PC-9 (cell line): ENCODE measurements around the gene MESP1. TPM values are rescaled to one million over a fixed set of nuclear protein-coding genes. Genes with fewer than 3 reads are reported as not detected.

Source experiments
- BruUV-seq: library from RNA; stranded (reverse); fragments of 400-500 nt; replicated peaks from 2 replicates; lab custom pipeline; 2021; lab: Mats Ljungman, UMichigan
- CTCF ChIA-PET: fragments of 300-600 bp; sonication (Branson Sonifier 250); formaldehyde crosslinking; loops from one replicate; lab custom pipeline; 2022; ENCODE audit warnings: antibody characterized with exemption; lab: Charles Lee
- POLR2A ChIA-PET: fragments of 300-600 bp; sonication (Branson Sonifier 250); formaldehyde crosslinking; loops from one replicate; lab custom pipeline; 2022; ENCODE audit warnings: antibody characterized with exemption; ENCODE audit not compliant: unreplicated experiment; lab: Charles Lee
- DNase-seq, 2 experiments: peaks; one replicate each; pipeline versions ENCODE4 v3.0.0 to v3.0.0-alpha.2; 2015 to 2022; ENCODE audit warnings: mixed read lengths in 1 of 2
- H2AFZ ChIP-seq: fragments of 200-600 bp; sonication (generic); 2 replicates; pipeline ENCODE4 v1.8.1; 2017; ENCODE audit warnings: antibody characterized with exemption
- H3F3A ChIP-seq: fragments of 200-600 bp; sonication (generic); 2 replicates; pipeline ENCODE4 v1.8.1; 2017; ENCODE audit warnings: antibody characterized with exemption, mild to moderate bottlenecking, low read depth; ENCODE audit not compliant: insufficient read depth
- H3K27ac ChIP-seq: fragments of 200-600 bp; sonication (generic); 2 replicates; pipeline ENCODE4 v1.6.1; 2016; ENCODE audit warnings: mixed run types
- H3K27me3 ChIP-seq: fragments of 200-600 bp; sonication (generic); 2 replicates; pipeline ENCODE4 v1.6.1; 2016; ENCODE audit warnings: low read depth, mixed run types; ENCODE audit not compliant: insufficient read depth
- H3K36me3 ChIP-seq: fragments of 200-600 bp; sonication (generic); 2 replicates; pipeline ENCODE4 v1.6.1; 2016; ENCODE audit warnings: low read depth, mixed run types
- H3K4me1 ChIP-seq: fragments of 200-600 bp; sonication (generic); replicated peaks from 2 replicates; pipeline ENCODE4 v1.6.1; 2016; ENCODE audit warnings: mixed run types; ENCODE audit not compliant: insufficient read depth
- H3K4me2 ChIP-seq: fragments of 200-600 bp; sonication (generic); 2 replicates; pipeline ENCODE4 v1.6.1; 2017; ENCODE audit warnings: mixed run types
- H3K4me3 ChIP-seq: fragments of 200-600 bp; sonication (generic); 2 replicates; pipeline ENCODE4 v1.6.1; 2016; ENCODE audit warnings: mixed run types
- H3K79me2 ChIP-seq: fragments of 200-600 bp; sonication (generic); 2 replicates; pipeline ENCODE4 v1.6.1; 2017; ENCODE audit warnings: low read depth, mixed run types
- H3K9me2 ChIP-seq: fragments of 200-600 bp; sonication (generic); 2 replicates; pipeline ENCODE4 v1.8.1; 2017; ENCODE audit warnings: mild to moderate bottlenecking; ENCODE audit not compliant: insufficient read depth
- H3K9me3 ChIP-seq: fragments of 200-600 bp; sonication (generic); 2 replicates; pipeline ENCODE4 v1.8.1; 2016; ENCODE audit warnings: low read depth; ENCODE audit not compliant: insufficient read depth
- H4K20me1 ChIP-seq: fragments of 200-600 bp; sonication (generic); 2 replicates; pipeline ENCODE4 v1.8.1; 2017; ENCODE audit not compliant: insufficient read depth
- CTCF ChIP-seq: fragments of 200-600 bp; sonication (generic); conservative IDR thresholded peaks from 2 replicates; pipeline ENCODE4 v1.6.1; 2017; ENCODE audit warnings: mixed run types, antibody characterized with exemption, mild to moderate bottlenecking, moderate library complexity
- EZH2 ChIP-seq: fragments of 200-600 bp; sonication (generic); IDR thresholded peaks from 2 replicates; pipeline ENCODE4 v1.8.0; 2017; ENCODE audit warnings: antibody characterized with exemption, low read depth
- intact Hi-C: fragments of 100-400 bp; cut with micrococcal nuclease; formaldehyde crosslinking; loops from one replicate; pipeline ENCODE4 v1.10.0; 2022; ENCODE audit not compliant: unreplicated experiment
- total RNA-seq: library from RNA; stranded (reverse); gene quantifications from 2 replicates; pipeline ENCODE4 v1.2.3, GENCODE V29; 2021

MESP1 gene
- total RNA-seq, 1 experiment from 2014 or later, result 8.5 TPM

GRCh38 chr15:89775815-89776214 lies 24.8 kb upstream of the MESP1 start:
- no peak overlapping the region; the same call in 1 of the 2 replicates for H3K4me2 ChIP-seq
- CTCF ChIA-PET, result interaction anchor here (0.6 kb wide), 1 partner anchor 98 kb away, joined by 3 read pairs; no protein-coding TSS in a partner anchor
- intact Hi-C loops, result no loop called here
- peaks cover 29% of the 10 kb centered on the region for H3F3A ChIP-seq
- no peaks in the 10 kb centered on the region for H4K20me1 ChIP-seq
- H3K9me2 ChIP-seq, result no peaks in the 10 kb centered on the region
- BruUV-seq, result no TSS peak
- no peak overlapping the region for H3K27ac ChIP-seq
- H3K27me3 ChIP-seq, result no peaks in the 10 kb centered on the region
- no peaks in the 10 kb centered on the region for H3K9me3 ChIP-seq
- H3K79me2 ChIP-seq, result no peaks in the 10 kb centered on the region
- H3K4me3 ChIP-seq, result no peak overlapping the region
- no peak for DNase-seq
- TF ChIP-seq CTCF (no peak), EZH2 (no peak)
- POLR2A ChIA-PET, result no interaction called here
- no peaks in the 10 kb centered on the region for H3K36me3 ChIP-seq
- H2AFZ ChIP-seq, result no peak overlapping the region
- H3K4me1 ChIP-seq, result peaks cover 33% of the 10 kb centered on the region

GRCh38 chr15:89774492-89774891 lies 23.4 kb upstream of the MESP1 start:
- Histone ChIP-seq H3K9me2 (no peaks in the 10 kb centered on the region), H3K79me2 (no peaks in the 10 kb centered on the region), H3K4me3 (no peak overlapping the region), H4K20me1 (no peaks in the 10 kb centered on the region), H3K4me2 (no peak overlapping the region), H3K27ac (no peak overlapping the region), H3K36me3 (no peaks in the 10 kb centered on the region), H3K27me3 (no peaks in the 10 kb centered on the region), H3F3A (peaks cover 17% of the 10 kb centered on the region; the same call in 1 of the 2 replicates), H3K9me3 (no peaks in the 10 kb centered on the region), H2AFZ (no peak overlapping the region), H3K4me1 (peaks cover 34% of the 10 kb centered on the region)
- TF ChIP-seq EZH2 (no peak), CTCF (no peak)
- ChIA-PET CTCF (no interaction called here), POLR2A (no interaction called here)
- DNase-seq, result no peak
- no TSS peak for BruUV-seq
- intact Hi-C loops, result no loop called here

- no peak overlapping the region for H2AFZ ChIP-seq
- TF ChIP-seq EZH2 (no peak), CTCF (peak; percentile 66)
- H3F3A ChIP-seq, result peaks cover 21% of the 10 kb centered on the region
- intact Hi-C loops, result no loop called here
- no peaks in the 10 kb centered on the region for H3K9me3 ChIP-seq
- peak overlapping the region; percentile 47 for H3K27ac ChIP-seq
- no peak overlapping the region for H3K4me2 ChIP-seq
- POLR2A ChIA-PET, result no interaction called here
- no peaks in the 10 kb centered on the region for H3K27me3 ChIP-seq
- DNase-seq, result peak in 1 of 2 experiments; percentile 50
- CTCF ChIA-PET, result interaction anchor here (0.6 to 0.7 kb wide), 2 partner anchors 12 to 101 kb away, joined by 3 to 5 read pairs; no protein-coding TSS in a partner anchor
- H3K36me3 ChIP-seq, result no peaks in the 10 kb centered on the region
- BruUV-seq, result no TSS peak
- H3K79me2 ChIP-seq, result no peaks in the 10 kb centered on the region
- no peaks in the 10 kb centered on the region for H3K9me2 ChIP-seq
- H3K4me3 ChIP-seq, result no peak overlapping the region
- peaks cover 41% of the 10 kb centered on the region for H3K4me1 ChIP-seq
- no peaks in the 10 kb centered on the region for H4K20me1 ChIP-seq
Observed at GRCh38 chr15:89772932-89773583, 22.0 kb upstream of the MESP1 start.
